Sigmoid colon (tissue), 7 donors: ENCODE measurements around the gene DNAH11. TPM values are rescaled to one million over a fixed set of nuclear protein-coding genes. Genes with fewer than 3 reads are reported as not detected.

Experiments used
- DNase-seq: peaks from one replicate; pipeline ENCODE4 v3.0.0-alpha.2; 2019
- H3K27ac ChIP-seq, 4 donors: fragments of 200-600 bp; sonication (generic); one replicate each; pipeline ENCODE4 v1.5.1; 2016 to 2019; ENCODE audit warnings: mild to moderate bottlenecking in 1 of 4
- H3K27me3 ChIP-seq, 3 donors: fragments of 200-600 bp; sonication (generic); one replicate each; pipeline ENCODE4 v1.5.1; 2019; ENCODE audit warnings: mild to moderate bottlenecking in 1 of 3
- H3K36me3 ChIP-seq, 4 donors: fragments of 200-600 bp; sonication (generic); one replicate each; pipeline ENCODE4 v1.5.1; 2016 to 2019
- H3K4me1 ChIP-seq, 4 donors: fragments of 200-600 bp; sonication (generic); one replicate each; pipeline ENCODE4 v1.5.1; 2017 to 2019
- H3K4me3 ChIP-seq, 4 donors: fragments of 200-600 bp; sonication (generic); one replicate each; pipeline ENCODE4 v1.5.1; 2017 to 2019; ENCODE audit warnings: mild to moderate bottlenecking in 2 of 4, moderate library complexity in 1 of 4
- H3K9me3 ChIP-seq, 4 donors: fragments of 200-600 bp in 3 of 4; sonication (generic) in 3 of 4; one replicate each; pipeline versions ENCODE4 v1.5.1 to v1.6.1; 2013 to 2019
- EP300 ChIP-seq, 4 donors: sonication (generic); formaldehyde crosslinking; IDR thresholded peaks; one replicate each; pipeline ENCODE4 v1.6.1; 2017; ENCODE audit warnings: antibody characterized with exemption in 4 of 4
- POLR2A ChIP-seq, 2 donors: fragments of 450-650 bp; IDR thresholded peaks; one replicate each; pipeline ENCODE4 v1.6.1; 2016; ENCODE audit warnings: antibody characterized with exemption in 2 of 2, mild to moderate bottlenecking in 2 of 2, moderate library complexity in 2 of 2
- POLR2AphosphoS5 ChIP-seq, 4 donors: sonication (generic); formaldehyde crosslinking; IDR thresholded peaks; one replicate each; pipeline ENCODE4 v1.6.1; 2017; ENCODE audit warnings: antibody characterized with exemption in 4 of 4
- WGBS, 2 donors: extraction: QIAGEN DNeasy Blood & Tissue Kit; methylation state at CpG; one replicate each; pipeline ENCODE4 v1.1.7; 2013; 5-methylcytosine and 5-hydroxymethylcytosine counted together
- intact Hi-C: fragments of 100-400 bp; cut with DNase I; formaldehyde crosslinking; loops from one replicate; pipeline ENCODE4 v1.15.1; 2023
- polyA plus RNA-seq, 3 donors: library from polyadenylated mRNA; stranded (reverse); fragments of 200-250 nt; gene quantifications; one replicate each; pipeline ENCODE4 v1.2.3, GENCODE V29; 2013
- total RNA-seq, 4 donors: library from RNA; depleted of rRNA; stranded (reverse); fragments of >200 nt; gene quantifications; one replicate each; pipeline ENCODE4 v1.1.0, GENCODE V29; 2016
- TF ChIP-seq, protein P1 (sequence below), 4 experiments: fragments of 450-650 bp in 3 of 4; fragments of 200-600 bp in 1 of 4; IDR thresholded peaks; one replicate each; pipeline ENCODE4 v1.5.1; 2016 to 2019; ENCODE audit warnings: antibody characterized with exemption in 4 of 4, mild to moderate bottlenecking in 3 of 4, moderate library complexity in 2 of 4
- donor health status: healthy with polysubstance abuse.
- donor health status: Bipolar disorder and iron deficiency.
- donor health status: healthy.

The DNAH11 gene
- total and polyA plus RNA-seq, 7 donors: under 0.01 to 1.2 (median 0.13) TPM; not detected in 2

DNA sequence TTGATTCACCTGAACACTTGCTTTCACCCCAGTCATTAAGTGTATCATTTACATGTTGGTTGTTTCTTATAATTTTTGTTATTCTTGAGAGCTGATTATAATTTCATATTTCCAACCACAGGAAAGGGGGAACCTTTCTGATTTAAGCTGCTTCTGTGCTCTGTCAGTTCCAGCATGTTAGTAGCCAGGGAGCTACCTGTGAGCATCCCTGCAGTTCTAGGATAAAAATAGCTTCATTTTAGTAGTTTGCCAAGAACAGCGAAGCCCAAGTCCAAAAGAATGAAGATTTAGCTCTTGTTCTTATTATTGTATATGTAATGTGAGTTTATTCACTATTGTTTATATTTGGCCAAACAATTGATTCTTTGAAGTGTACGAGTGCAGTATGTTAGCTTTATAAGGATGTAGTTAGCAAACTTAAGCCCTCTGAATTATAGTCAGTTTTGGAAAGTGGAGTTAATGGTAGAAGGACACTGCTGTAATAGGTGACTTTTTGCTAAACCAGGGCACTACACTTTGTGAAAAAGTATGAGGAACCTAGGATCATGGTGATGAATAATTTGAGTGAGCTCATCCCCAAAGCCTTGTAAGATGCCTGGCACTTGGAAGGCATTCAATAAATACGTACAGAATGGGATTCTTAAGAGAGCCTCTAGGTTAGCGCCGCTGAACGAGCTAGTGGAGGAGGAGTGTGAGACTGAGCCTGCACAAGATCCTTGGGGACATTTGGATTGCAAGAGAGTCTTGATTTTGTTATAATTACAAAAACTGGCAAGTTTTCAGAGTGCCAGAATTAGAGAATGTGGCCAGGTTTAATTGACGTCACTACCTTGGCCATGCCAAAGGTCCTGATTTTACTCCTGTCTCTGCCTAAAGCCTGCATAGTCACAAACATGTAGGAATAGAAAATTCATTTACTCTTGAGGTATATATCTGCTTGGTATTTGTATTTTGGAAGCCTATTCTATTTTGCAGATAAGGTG, 29.8 kb downstream of the DNAH11 start:
- H3K27me3 ChIP-seq: no peaks in the 10 kb centered on the region
- TF ChIP-seq, protein P1, sequence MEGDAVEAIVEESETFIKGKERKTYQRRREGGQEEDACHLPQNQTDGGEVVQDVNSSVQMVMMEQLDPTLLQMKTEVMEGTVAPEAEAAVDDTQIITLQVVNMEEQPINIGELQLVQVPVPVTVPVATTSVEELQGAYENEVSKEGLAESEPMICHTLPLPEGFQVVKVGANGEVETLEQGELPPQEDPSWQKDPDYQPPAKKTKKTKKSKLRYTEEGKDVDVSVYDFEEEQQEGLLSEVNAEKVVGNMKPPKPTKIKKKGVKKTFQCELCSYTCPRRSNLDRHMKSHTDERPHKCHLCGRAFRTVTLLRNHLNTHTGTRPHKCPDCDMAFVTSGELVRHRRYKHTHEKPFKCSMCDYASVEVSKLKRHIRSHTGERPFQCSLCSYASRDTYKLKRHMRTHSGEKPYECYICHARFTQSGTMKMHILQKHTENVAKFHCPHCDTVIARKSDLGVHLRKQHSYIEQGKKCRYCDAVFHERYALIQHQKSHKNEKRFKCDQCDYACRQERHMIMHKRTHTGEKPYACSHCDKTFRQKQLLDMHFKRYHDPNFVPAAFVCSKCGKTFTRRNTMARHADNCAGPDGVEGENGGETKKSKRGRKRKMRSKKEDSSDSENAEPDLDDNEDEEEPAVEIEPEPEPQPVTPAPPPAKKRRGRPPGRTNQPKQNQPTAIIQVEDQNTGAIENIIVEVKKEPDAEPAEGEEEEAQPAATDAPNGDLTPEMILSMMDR (IDR thresholded peaks at IDR 0.05): no peak
- TF ChIP-seq POLR2AphosphoS5 (IDR thresholded peaks at IDR 0.05) (no peak), POLR2A (IDR thresholded peaks at IDR 0.05) (no peak), EP300 (IDR thresholded peaks at IDR 0.05) (no peak)
- intact Hi-C loops: no loop called here
- H3K27ac ChIP-seq: peak overlapping the region in 1 of 4 donors; percentile 3
- H3K9me3 ChIP-seq: no peaks in the 10 kb centered on the region
- WGBS, 2 donors: 80 to 81% methylated on average over 7 of the region's 7 CpGs
- no peak overlapping the region for H3K4me3 ChIP-seq
- no peak for DNase-seq
- no peaks in the 10 kb centered on the region for H3K4me1 ChIP-seq
- H3K36me3 ChIP-seq: no peaks in the 10 kb centered on the region

DNA sequence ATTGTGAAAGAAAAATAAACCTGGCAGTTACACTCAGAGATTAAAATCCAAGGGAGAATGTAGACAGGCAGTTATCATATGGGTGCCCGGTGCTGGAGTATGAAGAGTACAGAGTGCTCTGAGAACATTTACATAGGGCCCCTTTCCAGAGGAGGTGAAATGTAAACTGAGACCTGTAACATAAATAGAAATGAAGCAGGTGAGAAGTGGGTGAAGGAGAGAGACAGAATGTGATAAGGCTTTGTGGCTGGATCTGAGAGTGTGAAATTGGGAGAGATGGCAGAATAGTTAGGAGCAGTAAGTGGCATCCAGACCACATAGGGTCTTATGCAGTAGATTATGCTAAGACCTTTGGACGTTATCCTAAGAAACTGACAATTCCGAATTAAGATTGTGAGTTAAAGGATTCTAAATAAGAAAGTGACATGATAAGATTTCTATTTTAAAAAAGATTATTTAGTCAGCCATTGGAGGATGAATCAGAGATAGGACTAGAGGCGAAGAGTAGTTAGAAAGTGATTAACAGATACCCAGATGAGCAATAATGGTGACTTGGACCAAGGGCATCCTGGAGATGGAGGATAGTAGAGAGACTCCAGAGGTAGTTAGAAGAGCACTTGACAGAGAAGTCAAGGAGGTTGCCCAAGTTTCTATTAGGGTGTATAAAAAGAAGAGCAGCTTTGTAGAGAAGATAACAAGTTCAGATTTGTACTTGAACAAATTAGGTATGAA, 36.7 kb downstream of the DNAH11 start:
- Histone ChIP-seq H3K36me3 (no peaks in the 10 kb centered on the region), H3K27me3 (no peaks in the 10 kb centered on the region), H3K27ac (peak overlapping the region in 2 of 4 donors; percentile 34 to 79), H3K9me3 (no peaks in the 10 kb centered on the region), H3K4me1 (peaks cover 0 to 13% (median 4%) of the 10 kb centered on the region in 4 donors), H3K4me3 (no peak overlapping the region)
- DNase-seq: no peak
- TF ChIP-seq, protein P1 (IDR thresholded peaks at IDR 0.05): no peak
- no peak for TF ChIP-seq POLR2AphosphoS5 (IDR thresholded peaks at IDR 0.05)
- WGBS, 2 donors: 75 to 86% methylated on average over 4 of the region's 4 CpGs
- intact Hi-C loops: no loop called here

DNA sequence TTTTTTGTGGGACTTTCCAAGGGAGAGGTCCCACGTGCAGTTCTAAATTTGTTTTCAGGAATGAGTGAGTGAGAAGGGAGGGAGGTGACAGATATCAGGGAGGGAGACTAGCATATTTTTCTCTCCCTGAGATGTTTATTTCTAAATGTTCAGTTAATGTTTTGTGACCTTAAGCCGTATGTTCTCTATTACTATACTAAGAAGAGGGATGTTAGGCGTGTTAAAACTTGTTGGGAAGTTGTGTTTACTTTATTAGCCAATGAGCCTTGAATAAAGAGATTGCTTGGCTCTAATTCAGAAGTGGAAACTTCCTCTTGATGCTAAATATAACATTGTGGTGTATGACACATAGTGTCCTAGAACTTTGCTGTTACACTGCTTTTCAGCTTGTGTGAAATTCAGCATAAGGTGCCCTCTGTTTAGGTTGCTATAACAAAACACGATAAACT, 37.3 kb downstream of the DNAH11 start:
- peak overlapping the region in 2 of 4 donors; percentile 34 to 79 for H3K27ac ChIP-seq
- no peak for TF ChIP-seq POLR2A (IDR thresholded peaks at IDR 0.05)
- no peak for TF ChIP-seq POLR2AphosphoS5 (IDR thresholded peaks at IDR 0.05)
- TF ChIP-seq EP300 (IDR thresholded peaks at IDR 0.05): no peak
- TF ChIP-seq, protein P1 (IDR thresholded peaks at IDR 0.05): no peak
- no peak overlapping the region for H3K4me3 ChIP-seq
- no peak for DNase-seq
- intact Hi-C loops: no loop called here
- WGBS, 2 donors: 35 to 54% methylated on average over 4 of the region's 4 CpGs
- no peaks in the 10 kb centered on the region for H3K9me3 ChIP-seq
- no peaks in the 10 kb centered on the region for H3K27me3 ChIP-seq
- peaks cover 0 to 13% (median 4%) of the 10 kb centered on the region in 4 donors for H3K4me1 ChIP-seq
- no peaks in the 10 kb centered on the region for H3K36me3 ChIP-seq

DNA sequence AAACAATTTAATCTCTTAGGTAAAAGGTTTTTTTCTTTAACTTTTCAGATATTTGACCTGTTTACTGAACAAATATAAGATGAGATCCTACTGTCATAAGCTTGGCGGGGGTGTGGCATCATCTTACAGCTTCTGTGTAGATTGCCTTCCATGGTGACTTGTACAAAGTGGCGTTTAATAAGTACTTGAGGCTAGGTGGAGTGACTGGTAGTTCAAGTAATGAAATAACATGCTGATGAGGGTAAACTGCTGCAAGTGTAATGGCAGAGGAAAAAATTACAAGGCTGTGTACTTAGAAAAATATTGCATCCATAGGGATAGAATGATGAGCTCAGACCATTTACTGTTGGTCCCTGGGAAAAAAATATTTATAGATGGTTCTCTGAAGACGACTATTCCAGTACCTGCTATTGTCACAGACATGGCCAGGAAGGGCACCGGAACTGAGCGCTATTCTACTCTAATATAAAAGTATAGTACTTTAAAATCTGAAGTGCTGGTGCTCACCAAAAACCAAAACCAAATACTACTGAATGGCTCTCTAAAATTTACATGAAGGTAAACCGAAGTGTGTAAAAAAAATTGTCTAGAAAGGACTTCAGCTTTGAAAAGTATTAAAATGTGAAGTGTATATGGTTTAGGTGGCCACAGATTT, 42.4 kb downstream of the DNAH11 start:
- Histone ChIP-seq H3K4me3 (no peak overlapping the region), H3K9me3 (no peaks in the 10 kb centered on the region), H3K27me3 (no peaks in the 10 kb centered on the region), H3K27ac (no peak overlapping the region), H3K4me1 (peaks cover 0 to 6% (median 2%) of the 10 kb centered on the region in 4 donors), H3K36me3 (no peaks in the 10 kb centered on the region)
- TF ChIP-seq, protein P1 (IDR thresholded peaks at IDR 0.05): no peak
- TF ChIP-seq EP300 (IDR thresholded peaks at IDR 0.05): no peak
- no peak for TF ChIP-seq POLR2A (IDR thresholded peaks at IDR 0.05)
- no peak for TF ChIP-seq POLR2AphosphoS5 (IDR thresholded peaks at IDR 0.05)
- intact Hi-C loops: no loop called here
- 80 to 89% methylated on average over 6 of the region's 6 CpGs for WGBS, 2 donors
- no peak for DNase-seq
